ENCODE data around the gene NACC2. TPM values are rescaled to one million over a fixed set of nuclear protein-coding genes. Genes with fewer than 3 reads are reported as not detected.
A peak's percentile ranks its signal among the peaks of the same experiment; 100 is the strongest.

NACC2 gene
- total and polyA plus RNA-seq, 2 of the 8 experiments (the other 6 are each of a cell fraction or from before 2014, with no cell fraction given), result 8.3 to 14.0 TPM

DNA sequence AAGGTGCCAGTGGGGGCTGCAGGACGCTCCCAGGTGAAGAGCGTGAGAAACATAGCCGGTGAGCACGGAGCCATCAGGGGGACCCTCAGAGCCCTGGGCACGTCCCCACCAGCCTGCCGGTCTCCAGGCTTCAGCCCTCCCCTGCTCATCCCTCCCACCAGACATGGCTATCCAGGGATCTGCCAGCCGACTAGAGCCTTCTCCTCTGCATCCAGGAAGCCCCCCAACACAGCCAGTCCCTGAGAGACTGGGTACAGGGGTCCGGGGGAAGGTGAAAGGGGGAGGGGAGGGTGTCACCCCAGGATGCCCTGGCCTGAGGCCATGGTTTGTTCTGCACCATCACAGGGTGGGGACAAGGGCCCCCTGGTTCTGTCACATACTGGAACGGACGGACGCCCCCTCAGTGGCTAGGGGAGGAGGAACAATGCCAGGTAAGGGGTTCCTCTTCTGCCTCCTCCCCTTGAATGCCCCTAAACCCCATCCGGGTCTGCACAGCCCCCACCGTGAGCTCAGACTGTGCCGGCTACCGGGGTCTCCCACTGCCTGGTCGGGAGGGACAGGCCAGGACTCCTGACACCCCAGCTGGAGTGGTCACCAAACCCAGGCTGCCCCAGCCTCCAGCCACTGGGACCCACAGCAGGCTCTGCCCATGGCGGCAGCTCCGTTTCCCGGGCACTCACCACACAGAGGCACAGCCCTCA, 34.3 kb downstream of the NACC2 start:
- FAIRE-seq (no peak), DNase-seq (ENCODE audit: low read depth in 1 of 2, low spot score in 2 of 2) (no peak)
- Histone ChIP-seq H3K23ac (ENCODE audit: insufficient read length) (no peak overlapping the region), H2BK15ac (ENCODE audit: low read length) (no peak overlapping the region), H4K20me1 (replicated peaks in 1 of 2; ENCODE audit: control insufficient read depth in 1 of 2, insufficient read depth in 2 of 2, low read length in 2 of 2) (no peaks in the 10 kb centered on the region), H3K4me1 (replicated peaks in 1 of 4; ENCODE audit: control insufficient read depth in 3 of 4, insufficient read depth in 4 of 4, low read length in 3 of 4) (peaks cover 0 to 18% (median 10%) of the 10 kb centered on the region in 4 experiments; a peak in 5 of 7 replicates), H3K79me1 (ENCODE audit: low read depth, low read length) (0 out of 2 replicates have a peak, but pooled peaks cover 3% of the 10 kb centered on the region), H3K4me3 (ENCODE audit: extremely low read depth in 1 of 4, insufficient read depth in 2 of 4, low read depth in 3 of 4, low read length in 4 of 4) (no peak overlapping the region), H3K36me3 (ENCODE audit: control insufficient read depth in 2 of 4, insufficient read depth in 4 of 4, low read length in 3 of 4) (no peaks in the 10 kb centered on the region), H2BK12ac (ENCODE audit: low read depth, low read length) (no peak overlapping the region), H3K18ac (ENCODE audit: extremely low read depth, low read length) (peak overlapping the region; percentile 6; the same call in 1 of the 2 replicates), H2BK5ac (ENCODE audit: low read depth, low read length) (peak overlapping the region; percentile 24; the same call in 1 of the 2 replicates), H3K79me2 (ENCODE audit: control insufficient read depth in 1 of 2, insufficient read depth in 2 of 2, low read length in 2 of 2) (no peaks in the 10 kb centered on the region), H3K23me2 (ENCODE audit: low read depth, low read length) (no peaks in the 10 kb centered on the region), H3K14ac (ENCODE audit: insufficient read length) (no peak overlapping the region), H4K8ac (ENCODE audit: extremely low read depth, insufficient read depth, low read length) (0 out of 2 replicates have a peak overlapping the region, but pooled peaks have one; percentile 51), H2AK5ac (ENCODE audit: low read depth, low read length) (no peak overlapping the region), H2AFZ (ENCODE audit: low read length) (no peak overlapping the region), H2BK120ac (replicated peaks; ENCODE audit: low read depth, low read length) (no peak overlapping the region), H3K27me3 (replicated peaks in 1 of 4; ENCODE audit: control insufficient read depth in 3 of 4, extremely low read depth in 1 of 4, insufficient read depth in 3 of 4, low read length in 3 of 4) (no peaks in the 10 kb centered on the region), H3K9me3 (ENCODE audit: insufficient read depth in 2 of 2, low read depth in 1 of 2, low read length in 1 of 2) (no peaks in the 10 kb centered on the region), H2BK20ac (ENCODE audit: low read length) (no peak overlapping the region), H3K56ac (replicated peaks; ENCODE audit: insufficient read length, low read depth, low read length) (no peak overlapping the region), H3K9ac (replicated peaks in 1 of 4; ENCODE audit: extremely low read depth in 1 of 4, low read depth in 3 of 4, low read length in 3 of 4) (no peak overlapping the region), H3K4ac (replicated peaks; ENCODE audit: insufficient read length, low read depth, low read length) (no peak overlapping the region), H4K5ac (ENCODE audit: insufficient read length, low read depth, low read length) (no peak overlapping the region), H3K27ac (ENCODE audit: low read depth, low read length) (no peak overlapping the region), H4K91ac (replicated peaks; ENCODE audit: insufficient read length, low read length) (no peak overlapping the region), H3K4me2 (ENCODE audit: insufficient read depth in 1 of 2, low read depth in 2 of 2, low read length in 2 of 2) (no peak overlapping the region)
- CTCF ChIA-PET (ENCODE audit: partially characterized antibody), result interaction anchor here (0.7 to 1.6 kb wide), 4 partner anchors 20 to 83 kb away, joined by 3 to 4 read pairs (median 3); no protein-coding TSS in a partner anchor
- 91% methylated on average over 14 of the region's 19 CpGs; no CpG with 5 or more reads in 1 of the 2 experiments for WGBS, 2 experiments (ENCODE audit: extremely low coverage in 1 of 2, insufficient coverage in 1 of 2, insufficient read length in 1 of 2, insufficient replicate concordance in 2 of 2, low coverage in 1 of 2, low lambda C conversion rate in 2 of 2, missing lambda C conversion rate in 1 of 2)
- POLR2A ChIA-PET (ENCODE audit: partially characterized antibody), result interaction anchor here (1.2 to 2.1 kb wide), 2 partner anchors 10 to 43 kb away, joined by 3 to 7 read pairs; no protein-coding TSS in a partner anchor
- TF ChIP-seq JUND (IDR thresholded peaks at IDR 0.05; ENCODE audit: low read length) (no peak), SP1 (IDR thresholded peaks at IDR 0.05; ENCODE audit: low read depth, low read length) (no peak), EZH2 (IDR thresholded peaks at IDR 0.05; ENCODE audit: low read depth, low read length, severe bottlenecking) (no peak), CEBPB (IDR thresholded peaks at IDR 0.05; ENCODE audit: low read depth, low read length) (no peak), RNF2 (IDR thresholded peaks at IDR 0.05; ENCODE audit: borderline replicate concordance, low read depth, low read length, missing control alignments, poor library complexity, severe bottlenecking) (no peak), TAF7 (optimal IDR thresholded peaks at IDR 0.05; ENCODE audit: borderline replicate concordance, low read depth, low read length) (no peak), TBP (IDR thresholded peaks at IDR 0.05; ENCODE audit: low read depth, low read length) (no peak), SP2 (IDR thresholded peaks at IDR 0.05; ENCODE audit: low read length) (no peak), SUZ12 (IDR thresholded peaks at IDR 0.05; ENCODE audit: low read length) (no peak), KDM4A (IDR thresholded peaks at IDR 0.05; ENCODE audit: low read depth, low read length, severe bottlenecking) (no peak), SRF (IDR thresholded peaks at IDR 0.05; ENCODE audit: low read depth, low read length) (no peak)
